GM19239 (cell line): ENCODE data around the gene IL17RA.

Experiments
- DNase-seq: peaks from one replicate; pipeline ENCODE4 v3.0.0; 2011; ENCODE audit warnings: low spot score; ENCODE audit not compliant: insufficient read length
- FAIRE-seq: peaks from 2 replicates; lab custom pipeline; 2011; peaks lifted over from hg19 to GRCh38; lab: Jason Lieb, UNC

The IL17RA gene

GRCh38 chr22:17104336-17104935, 19.6 kb downstream of the IL17RA start:
- FAIRE-seq (no peak), DNase-seq (no peak)

- FAIRE-seq (no peak), DNase-seq (no peak)
Observed at GRCh38 chr22:17105143-17106129, 20.6 kb downstream of the IL17RA start.

- no peak for DNase-seq
- no peak for FAIRE-seq
Observed at GRCh38 chr22:17106161-17106784, 21.5 kb downstream of the IL17RA start.

GRCh38 chr22:17106785-17107546, 22.2 kb downstream of the IL17RA start:
- no peak for FAIRE-seq
- DNase-seq, result no peak

GRCh38 chr22:17107547-17107810, 22.7 kb downstream of the IL17RA start:
- FAIRE-seq (no peak), DNase-seq (no peak)

- no peak for FAIRE-seq
- DNase-seq, result no peak
Observed at GRCh38 chr22:17108256-17109112, 23.7 kb downstream of the IL17RA start.

- no peak for FAIRE-seq
- DNase-seq, result no peak
Observed at GRCh38 chr22:17109113-17109865, 24.5 kb downstream of the IL17RA start.

GRCh38 chr22:17109976-17110375, 25.2 kb downstream of the IL17RA start:
- no peak for FAIRE-seq
- no peak for DNase-seq

GRCh38 chr22:17110791-17111550, 26.2 kb downstream of the IL17RA start:
- no peak for DNase-seq
- no peak for FAIRE-seq

GRCh38 chr22:17112491-17113042, 27.8 kb downstream of the IL17RA start:
- no peak for DNase-seq

GRCh38 chr22:17113600-17113999, 28.8 kb downstream of the IL17RA start:
- DNase-seq (no peak), FAIRE-seq (no peak)

More at GRCh38 chr22:17112491-17113042, 27.8 kb downstream of the IL17RA start:
- no peak for FAIRE-seq

- DNase-seq (no peak), FAIRE-seq (no peak)
Observed at GRCh38 chr22:17114173-17114897, 29.5 kb downstream of the IL17RA start.

- DNase-seq (no peak), FAIRE-seq (no peak)
Observed at GRCh38 chr22:17114898-17115235, 30.1 kb downstream of the IL17RA start.

GRCh38 chr22:17115236-17115635, 30.4 kb downstream of the IL17RA start:
- no peak for FAIRE-seq

GRCh38 chr22:17115945-17116565, 31.3 kb downstream of the IL17RA start:
- DNase-seq (no peak), FAIRE-seq (no peak)

More at GRCh38 chr22:17115236-17115635, 30.4 kb downstream of the IL17RA start:
- DNase-seq, result no peak

- DNase-seq (no peak), FAIRE-seq (no peak)
Observed at GRCh38 chr22:17116572-17117330, 32.0 kb downstream of the IL17RA start.
